Gastroesophageal sphincter (tissue), 4 donors: Measurements from ENCODE around the gene HUNK. TPM values are rescaled to one million over a fixed set of nuclear protein-coding genes. Genes with fewer than 3 reads are reported as not detected.

Experiments used
- ATAC-seq: fragments of 150-250 bp; one replicate; pipeline ENCODE4 v1.9.1; 2016; ENCODE audit warnings: mild to moderate bottlenecking, moderate library complexity
- H3K27ac ChIP-seq, 4 donors: fragments of 200-600 bp; sonication (generic) in 3 of 4; 1 replicate in 3 of 4; 2 replicates in 1 of 4; pipeline ENCODE4 v1.5.1; 2016 to 2019
- H3K27me3 ChIP-seq: fragments of 200-600 bp; sonication (generic); one replicate; pipeline ENCODE4 v1.5.1; 2019
- H3K36me3 ChIP-seq, 2 donors: fragments of 200-600 bp; sonication (generic); one replicate each; pipeline ENCODE4 v1.5.1; 2019; ENCODE audit warnings: control low read depth in 1 of 2
- H3K4me1 ChIP-seq, 3 donors: fragments of 200-600 bp; sonication (generic); 1 replicate in 2 of 3; 2 replicates in 1 of 3; pipeline ENCODE4 v1.5.1; 2016 to 2019; ENCODE audit warnings: control low read depth in 2 of 3
- H3K4me3 ChIP-seq, 2 donors: fragments of 200-600 bp; sonication (generic); one replicate each; pipeline ENCODE4 v1.5.1; 2019; ENCODE audit warnings: mild to moderate bottlenecking in 1 of 2, moderate library complexity in 1 of 2
- H3K9me3 ChIP-seq, 3 donors: fragments of 200-600 bp; sonication (generic); one replicate each; pipeline ENCODE4 v1.5.1; 2017 to 2019; ENCODE audit warnings: control low read depth in 2 of 3
- CTCF ChIP-seq, 4 experiments: fragments of 200-600 bp in 2 of 4; fragments of 450-650 bp in 2 of 4; sonication (generic) in 1 of 4; IDR thresholded peaks; one replicate each; pipeline ENCODE4 v1.5.1; 2017 to 2019; ENCODE audit warnings: antibody characterized with exemption in 4 of 4, mild to moderate bottlenecking in 2 of 4, moderate library complexity in 2 of 4
- EP300 ChIP-seq: sonication (generic); formaldehyde crosslinking; IDR thresholded peaks from one replicate; pipeline ENCODE4 v1.6.1; 2017; ENCODE audit warnings: antibody characterized with exemption, mild to moderate bottlenecking
- POLR2A ChIP-seq, 2 donors: fragments of 450-650 bp; IDR thresholded peaks; one replicate each; pipeline ENCODE4 v1.6.1; 2017; ENCODE audit warnings: antibody characterized with exemption in 2 of 2, mild to moderate bottlenecking in 2 of 2, moderate library complexity in 1 of 2
- POLR2AphosphoS5 ChIP-seq: sonication (generic); formaldehyde crosslinking; IDR thresholded peaks from one replicate; pipeline ENCODE4 v1.6.1; 2017; ENCODE audit warnings: antibody characterized with exemption
- WGBS, 2 donors: methylation state at CpG; one replicate each; pipeline ENCODE4 v1.1.5; 2018; ENCODE audit warnings: low coverage in 1 of 2; 5-methylcytosine and 5-hydroxymethylcytosine counted together
- total RNA-seq, 4 donors: library from RNA; depleted of rRNA; stranded (reverse); fragments of >200 nt; gene quantifications; one replicate each; pipeline ENCODE4 v1.1.0, GENCODE V29; 2016

Gene HUNK
- total RNA-seq, 4 donors from 2014 or later, result 0.47 to 1.7 (median 0.81) TPM

GRCh38 chr21:31908106-31909031 is 35.5 kb downstream of the HUNK start:
- no peak for ATAC-seq
- Histone ChIP-seq H3K4me1 (no peaks in the 10 kb centered on the region), H3K36me3 (no peaks in the 10 kb centered on the region), H3K9me3 (no peaks in the 10 kb centered on the region), H3K27ac (no peak overlapping the region), H3K4me3 (no peak overlapping the region), H3K27me3 (peaks cover 41% of the 10 kb centered on the region)
- WGBS, 2 donors, result 24 to 40% methylated on average over 13 to 18 of the region's 20 CpGs
- TF ChIP-seq POLR2AphosphoS5 (no peak), POLR2A (IDR thresholded peaks at IDR 0.05) (no peak), CTCF (IDR thresholded peaks at IDR 0.05) (no peak), EP300 (no peak)

- peaks cover 43% of the 10 kb centered on the region for H3K27me3 ChIP-seq
- no peaks in the 10 kb centered on the region for H3K4me1 ChIP-seq
- H3K27ac ChIP-seq, result no peak overlapping the region
- ATAC-seq, result no peak
- no peaks in the 10 kb centered on the region for H3K9me3 ChIP-seq
- H3K36me3 ChIP-seq, result no peaks in the 10 kb centered on the region
- 37 to 54% methylated on average over 7 to 16 of the region's 18 CpGs for WGBS, 2 donors
- no peak overlapping the region for H3K4me3 ChIP-seq
- no peak for TF ChIP-seq POLR2AphosphoS5
- no peak for TF ChIP-seq EP300
- no peak for TF ChIP-seq CTCF (IDR thresholded peaks at IDR 0.05)
- no peak for TF ChIP-seq POLR2A (IDR thresholded peaks at IDR 0.05)
Measured at GRCh38 chr21:31909153-31910073, 36.6 kb downstream of the HUNK start.

GRCh38 chr21:31910074-31910470 is 37.3 kb downstream of the HUNK start:
- WGBS, 2 donors, result 83% methylated on average over 2 of the region's 2 CpGs; no CpG with 5 or more reads in 1 of the 2 donors
- no peak for ATAC-seq
- TF ChIP-seq POLR2AphosphoS5 (no peak), POLR2A (IDR thresholded peaks at IDR 0.05) (no peak), CTCF (IDR thresholded peaks at IDR 0.05) (no peak), EP300 (no peak)
- no peak overlapping the region for H3K4me3 ChIP-seq
- no peak overlapping the region for H3K27ac ChIP-seq
- H3K36me3 ChIP-seq, result no peaks in the 10 kb centered on the region
- H3K27me3 ChIP-seq, result peaks cover 43% of the 10 kb centered on the region
- H3K9me3 ChIP-seq, result no peaks in the 10 kb centered on the region
- H3K4me1 ChIP-seq, result no peaks in the 10 kb centered on the region

- H3K36me3 ChIP-seq, result no peaks in the 10 kb centered on the region
- H3K9me3 ChIP-seq, result no peaks in the 10 kb centered on the region
- peaks cover 33% of the 10 kb centered on the region for H3K27me3 ChIP-seq
- no peak overlapping the region for H3K27ac ChIP-seq
- no peaks in the 10 kb centered on the region for H3K4me1 ChIP-seq
- 91% methylated on average over 3 of the region's 17 CpGs; no CpG with 5 or more reads in 1 of the 2 donors for WGBS, 2 donors
- ATAC-seq, result no peak
- TF ChIP-seq POLR2AphosphoS5, result no peak
- no peak overlapping the region for H3K4me3 ChIP-seq
Measured at GRCh38 chr21:31911138-31911907, 38.5 kb downstream of the HUNK start.

- TF ChIP-seq POLR2A (IDR thresholded peaks at IDR 0.05) (no peak), EP300 (no peak), CTCF (IDR thresholded peaks at IDR 0.05) (no peak), POLR2AphosphoS5 (no peak)
- Histone ChIP-seq H3K4me1 (no peaks in the 10 kb centered on the region), H3K4me3 (no peak overlapping the region), H3K27me3 (peaks cover 25% of the 10 kb centered on the region), H3K27ac (no peak overlapping the region), H3K36me3 (no peaks in the 10 kb centered on the region), H3K9me3 (no peaks in the 10 kb centered on the region)
- ATAC-seq, result no peak
- 84 to 92% methylated on average over 4 to 9 of the region's 9 CpGs for WGBS, 2 donors
Measured at GRCh38 chr21:31912501-31912900, 39.7 kb downstream of the HUNK start.
